Stomach (tissue), 4 donors: Measurements from ENCODE around the gene CACNB2.

Source experiments
- EP300 ChIP-seq: sonication (generic); formaldehyde crosslinking; IDR thresholded peaks from one replicate; pipeline ENCODE4 v1.6.1; 2017; ENCODE audit warnings: antibody characterized with exemption
- TF ChIP-seq, protein P1 (sequence below), 7 experiments: fragments of 450-650 bp in 4 of 7; fragments of 200-600 bp in 3 of 7; sonication (generic) in 3 of 7; IDR thresholded peaks; one replicate each; pipeline ENCODE4 v1.5.1; 2016 to 2019; ENCODE audit warnings: antibody characterized with exemption in 7 of 7, control low read depth in 2 of 7, mild to moderate bottlenecking in 1 of 7

GRCh38 chr10:18498998-18499397 is 358.8 kb downstream of the CACNB2 start:
- no peak for TF ChIP-seq EP300
- TF ChIP-seq, protein P1, sequence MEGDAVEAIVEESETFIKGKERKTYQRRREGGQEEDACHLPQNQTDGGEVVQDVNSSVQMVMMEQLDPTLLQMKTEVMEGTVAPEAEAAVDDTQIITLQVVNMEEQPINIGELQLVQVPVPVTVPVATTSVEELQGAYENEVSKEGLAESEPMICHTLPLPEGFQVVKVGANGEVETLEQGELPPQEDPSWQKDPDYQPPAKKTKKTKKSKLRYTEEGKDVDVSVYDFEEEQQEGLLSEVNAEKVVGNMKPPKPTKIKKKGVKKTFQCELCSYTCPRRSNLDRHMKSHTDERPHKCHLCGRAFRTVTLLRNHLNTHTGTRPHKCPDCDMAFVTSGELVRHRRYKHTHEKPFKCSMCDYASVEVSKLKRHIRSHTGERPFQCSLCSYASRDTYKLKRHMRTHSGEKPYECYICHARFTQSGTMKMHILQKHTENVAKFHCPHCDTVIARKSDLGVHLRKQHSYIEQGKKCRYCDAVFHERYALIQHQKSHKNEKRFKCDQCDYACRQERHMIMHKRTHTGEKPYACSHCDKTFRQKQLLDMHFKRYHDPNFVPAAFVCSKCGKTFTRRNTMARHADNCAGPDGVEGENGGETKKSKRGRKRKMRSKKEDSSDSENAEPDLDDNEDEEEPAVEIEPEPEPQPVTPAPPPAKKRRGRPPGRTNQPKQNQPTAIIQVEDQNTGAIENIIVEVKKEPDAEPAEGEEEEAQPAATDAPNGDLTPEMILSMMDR (IDR thresholded peaks at IDR 0.05) = no peak
